T-cell (primary cell): ENCODE results near the gene HSD17B14. TPM values are rescaled to one million over a fixed set of nuclear protein-coding genes. Genes with fewer than 3 reads are reported as not detected.
"Not testable (repeated sequence)": the region's sequence is repeated elsewhere in the genome, so short reads cannot be mapped to it uniquely, and the experiment has no call there.

Experiments used
- ATAC-seq, 4 experiments: fragments of 200-7000 bp in 3 of 4; fragments of 150-1000 bp in 1 of 4; cut with Tn5 transposase; replicated peaks in 1 of 4; 1 replicate in 3 of 4; 2 replicates in 1 of 4; pipeline ENCODE4 v1.10.0; 2021; ENCODE audit warnings: moderate library complexity in 3 of 4, mild to moderate bottlenecking in 2 of 4, moderate number of reproducible peaks in 1 of 4
- CTCF ChIA-PET, 2 donors: fragments of 300-600 bp; sonication (Branson Sonifier 250); formaldehyde crosslinking; loops; one replicate each; lab custom pipeline; 2022; ENCODE audit warnings: antibody characterized with exemption in 2 of 2; lab: Charles Lee
- POLR2A ChIA-PET, 2 donors: fragments of 300-600 bp; sonication (Branson Sonifier 250); formaldehyde crosslinking; loops; one replicate each; lab custom pipeline; 2022; ENCODE audit warnings: antibody characterized with exemption in 2 of 2; lab: Charles Lee
- DNase-seq, 35 experiments: peaks; one replicate each; pipeline versions ENCODE4 v3.0.0 to v3.0.0-alpha.2; 2013 to 2023
- H3K27ac ChIP-seq: one replicate; pipeline ENCODE4 v1.5.1; 2013; ENCODE audit warnings: low read length
- H3K27me3 ChIP-seq, 2 experiments: replicated peaks in 1 of 2; 1 replicate in 1 of 2; 2 replicates in 1 of 2; pipeline versions ENCODE4 v1.6.1 to v1.7.0; 2013; ENCODE audit warnings: low read length in 1 of 2, mixed read lengths in 1 of 2; ENCODE audit not compliant: control insufficient read depth in 2 of 2, insufficient read depth in 2 of 2; ENCODE audit errors: extremely low read depth in 1 of 2
- H3K36me3 ChIP-seq, 2 donors: 1 replicate in 1 of 2; 2 replicates in 1 of 2; pipeline versions ENCODE4 v1.6.1 to v1.7.0; 2013; ENCODE audit warnings: low read length in 1 of 2; ENCODE audit not compliant: control insufficient read depth in 2 of 2, insufficient read depth in 1 of 2; ENCODE audit errors: extremely low read depth in 1 of 2
- H3K4me1 ChIP-seq, 2 experiments: 1 replicate in 1 of 2; 2 replicates in 1 of 2; pipeline versions ENCODE4 v1.6.1 to v1.7.0; 2013; ENCODE audit warnings: low read length in 2 of 2, mixed read lengths in 1 of 2; ENCODE audit not compliant: insufficient read depth in 2 of 2, control insufficient read depth in 1 of 2; ENCODE audit errors: extremely low read depth in 1 of 2
- H3K4me3 ChIP-seq, 2 donors: 1 replicate in 1 of 2; 2 replicates in 1 of 2; pipeline versions ENCODE4 v1.5.1 to v1.7.0; 2013; ENCODE audit warnings: mild to moderate bottlenecking in 2 of 2, low read length in 1 of 2, moderate library complexity in 1 of 2; ENCODE audit not compliant: control insufficient read depth in 1 of 2; ENCODE audit errors: extremely low read depth in 1 of 2
- H3K9me3 ChIP-seq: 2 replicates; pipeline ENCODE4 v1.7.0; 2013
- H3K27ac Mint-ChIP-seq, 2 donors: one replicate each; pipeline ENCODE4 v1.8.0; 2020 to 2021; ENCODE audit warnings: mild to moderate bottlenecking in 2 of 2, mixed read lengths in 2 of 2
- H3K27me3 Mint-ChIP-seq, 2 donors: one replicate each; pipeline ENCODE4 v1.8.0; 2021 to 2022; ENCODE audit warnings: mixed read lengths in 2 of 2
- H3K36me3 Mint-ChIP-seq: one replicate; pipeline ENCODE4 v1.8.0; 2021; ENCODE audit warnings: mixed read lengths
- H3K4me1 Mint-ChIP-seq, 3 donors: one replicate each; pipeline ENCODE4 v1.8.0; 2020 to 2022; ENCODE audit warnings: mixed read lengths in 3 of 3, mild to moderate bottlenecking in 1 of 3
- H3K4me3 Mint-ChIP-seq, 3 donors: one replicate each; pipeline ENCODE4 v1.8.0; 2020 to 2022; ENCODE audit warnings: mild to moderate bottlenecking in 3 of 3, mixed read lengths in 3 of 3, moderate library complexity in 3 of 3
- H3K9me3 Mint-ChIP-seq, 3 donors: one replicate each; pipeline ENCODE4 v1.8.0; 2020 to 2022; ENCODE audit warnings: mixed read lengths in 3 of 3
- WGBS: methylation state at CpG from one replicate; pipeline ENCODE4 v1.1.5; 2013; ENCODE audit warnings: missing lambda C conversion rate; ENCODE audit not compliant: insufficient coverage; 5-methylcytosine and 5-hydroxymethylcytosine counted together
- total RNA-seq, 35 experiments: library from RNA in 6 of 35; stranded (reverse) in 6 of 35; fragments of 120-200 nt in 1 of 35; gene quantifications; one replicate each; pipeline versions ENCODE4 v1.2.1 to v1.2.4 and lab custom pipeline; 2013 to 2026

HSD17B14 gene
- total RNA-seq, 5 donors from 2014 or later (not counting 1 experiment from before 2014, with no cell fraction given): 0.58 to 2.1 (median 1.1) TPM; not detected in 1

DNA sequence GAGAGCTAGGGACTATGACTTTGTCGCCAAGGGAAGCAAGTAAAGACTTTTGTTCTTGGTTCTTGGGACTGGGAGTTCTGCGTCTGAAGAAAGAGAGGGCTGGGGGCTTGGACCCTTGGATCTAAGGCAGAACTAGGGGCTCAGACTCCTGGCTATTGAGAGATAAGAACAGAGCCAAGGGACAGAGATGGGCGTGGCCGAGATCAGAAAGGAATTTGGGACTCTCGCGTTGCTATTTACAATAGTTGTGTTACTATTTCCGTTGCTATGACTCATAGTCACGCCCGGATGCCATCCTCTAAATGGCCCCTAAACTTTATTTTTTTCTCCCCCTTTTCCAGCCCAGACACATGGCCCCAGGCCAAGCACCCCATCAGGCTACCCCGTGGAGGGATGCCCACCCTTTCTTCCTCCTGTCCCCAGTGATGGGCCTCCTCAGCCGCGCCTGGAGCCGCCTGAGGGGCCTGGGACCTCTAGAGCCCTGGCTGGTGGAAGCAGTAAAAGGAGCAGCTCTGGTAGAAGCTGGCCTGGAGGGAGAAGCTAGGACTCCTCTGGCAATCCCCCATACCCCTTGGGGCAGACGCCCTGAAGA is 36.7 kb upstream of the HSD17B14 start:
- Mint-ChIP-seq H3K27ac (peak overlapping the region; percentile 99 to 100), H3K27me3 (peaks cover 0 to 2% of the 10 kb centered on the region in 2 donors), H3K9me3 (no peaks in the 10 kb centered on the region), H3K4me1 (peaks cover 35 to 48% (median 42%) of the 10 kb centered on the region in 3 donors), H3K4me3 (peak overlapping the region; percentile 98 to 100 (median 99)), H3K36me3 (peaks cover 36% of the 10 kb centered on the region)
- peak overlapping the region; percentile 98 for H3K27ac ChIP-seq
- DNase-seq (peak; percentile 43 to 93 (median 70)), ATAC-seq (peak; percentile 47 to 57 (median 54))
- 0% methylated on average over 6 of the region's 14 CpGs for WGBS
- H3K27me3 ChIP-seq: peaks cover 0 to 6% of the 10 kb centered on the region in 2 experiments
- no peaks in the 10 kb centered on the region for H3K9me3 ChIP-seq
- POLR2A ChIA-PET: interaction anchor here (0.5 to 0.6 kb wide), 5 partner anchors 21 to 298 kb away, joined by 3 to 4 read pairs (median 3); partner anchors contain the start of gene NUCB1 (in 1 of the 2)
- CTCF ChIA-PET: no interaction called here
- peaks cover 3 to 28% of the 10 kb centered on the region in 2 donors for H3K36me3 ChIP-seq
- peaks cover 18 to 42% of the 10 kb centered on the region in 2 experiments for H3K4me1 ChIP-seq
- H3K4me3 ChIP-seq: peak overlapping the region; percentile 81 to 99

GRCh38 chr19:48872182-48872883 is 36.0 kb upstream of the HSD17B14 start, which contains the start of gene PPP1R15A:
TSS of gene PPP1R15A (plus strand) at chr19:48872421. CDS start at chr19:48873234, 813 bp downstream.
- H3K4me3 Mint-ChIP-seq: peak within 1 kb of the TSS; percentile 98 to 100 (median 99)
- ATAC-seq (peak; percentile 52 to 59 (median 57)), DNase-seq (peak; percentile 90 to 100 (median 97))
- H3K4me1 Mint-ChIP-seq: peaks cover 34 to 48% (median 40%) of the 10 kb centered on the region in 3 donors
- H3K4me3 ChIP-seq: peak within 1 kb of the TSS; percentile 81 to 99
- peaks cover 0 to 11% of the 10 kb centered on the region in 2 experiments for H3K27me3 ChIP-seq
- H3K27ac Mint-ChIP-seq: peak within 1 kb of the TSS; percentile 99 to 100
- ChIA-PET POLR2A (interaction anchor here (0.5 to 1.2 kb wide), 6 partner anchors 10 to 121 kb away, joined by 3 to 5 read pairs (median 4); partner anchors contain the start of genes GYS1 (in 1 of the 2), NUCB1 (in 1 of the 2) and RUVBL2 (in 1 of the 2)), CTCF (interaction anchor here in 1 of 2 donors (0.5 to 1.0 kb wide), 4 partner anchors 14 to 231 kb away, joined by 3 to 5 read pairs (median 4); no protein-coding TSS in a partner anchor)
- H3K27ac ChIP-seq: peak within 1 kb of the TSS; percentile 98
- no peaks in the 10 kb centered on the region for H3K9me3 Mint-ChIP-seq
- H3K36me3 Mint-ChIP-seq: peaks cover 33% of the 10 kb centered on the region
- H3K27me3 Mint-ChIP-seq: peaks cover 0 to 2% of the 10 kb centered on the region in 2 donors
- H3K36me3 ChIP-seq: peaks cover 3 to 26% of the 10 kb centered on the region in 2 donors
- WGBS: under 1% methylated on average over 50 of the region's 53 CpGs
- H3K9me3 ChIP-seq: no peaks in the 10 kb centered on the region
- H3K4me1 ChIP-seq: peaks cover 18 to 42% of the 10 kb centered on the region in 2 experiments

DNA sequence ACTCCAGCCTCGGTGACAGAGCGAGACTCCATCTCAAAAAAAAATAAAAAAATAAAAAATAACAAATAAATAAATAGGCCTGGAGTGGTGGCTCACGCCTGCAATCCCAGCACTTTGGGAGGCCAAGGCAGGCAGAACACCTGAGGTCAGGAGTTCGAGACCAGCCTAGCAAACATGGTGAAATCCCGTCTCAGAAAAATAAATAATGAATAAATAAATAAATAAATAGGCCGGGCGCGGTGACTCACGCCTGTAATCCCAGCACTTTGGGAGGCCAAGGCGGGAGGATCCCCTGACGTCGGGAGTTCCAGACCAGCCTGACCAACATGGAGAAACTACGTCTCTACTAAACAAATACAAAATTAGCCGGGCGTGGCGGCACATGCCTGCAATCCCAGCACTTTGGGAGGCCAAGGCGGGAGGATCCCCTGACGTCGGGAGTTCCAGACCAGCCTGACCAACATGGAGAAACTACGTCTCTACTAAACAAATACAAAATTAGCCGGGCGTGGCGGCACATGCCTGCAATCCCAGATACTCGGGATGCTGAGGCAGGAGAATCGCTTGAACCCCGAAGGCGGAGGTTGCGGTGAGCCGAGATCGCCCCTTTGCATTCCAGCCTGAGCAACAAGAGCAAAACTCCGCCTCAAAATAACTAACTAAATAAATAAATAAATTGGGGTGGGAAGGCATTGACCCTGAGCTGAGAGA is 35.3 kb upstream of the HSD17B14 start:
- not testable (repeated sequence) for DNase-seq, ATAC-seq, H3K9me3 Mint-ChIP-seq, H3K27me3 Mint-ChIP-seq, H3K9me3 ChIP-seq, H3K27ac ChIP-seq
- Mint-ChIP-seq H3K4me1 (peaks cover 34 to 48% (median 40%) of the 10 kb centered on the region in 3 donors), H3K4me3 (peak overlapping the region; percentile 98 to 100 (median 99)), H3K36me3 (peaks cover 33% of the 10 kb centered on the region), H3K27ac (peak overlapping the region; percentile 99 to 100)
- ChIA-PET CTCF (interaction anchor here in 1 of 2 donors (0.5 to 1.0 kb wide), 6 partner anchors 14 to 605 kb away, joined by 3 to 5 read pairs (median 4); no protein-coding TSS in a partner anchor), POLR2A (interaction anchor here in 1 of 2 donors (0.6 to 1.2 kb wide), 3 partner anchors 9 to 122 kb away, joined by 3 to 5 read pairs (median 5); partner anchors contain the start of genes GYS1 and RUVBL2)
- H3K36me3 ChIP-seq: peaks cover 3 to 25% of the 10 kb centered on the region in 2 donors
- H3K27me3 ChIP-seq: peaks cover 0 to 14% of the 10 kb centered on the region in 2 experiments
- no CpG with 5 or more reads among the region's 31 CpGs for WGBS
- H3K4me1 ChIP-seq: peaks cover 18 to 42% of the 10 kb centered on the region in 2 experiments
- peak overlapping the region; percentile 15 to 81 for H3K4me3 ChIP-seq

- POLR2A ChIA-PET: no interaction called here
- WGBS: 90% methylated on average over 6 of the region's 9 CpGs
- Mint-ChIP-seq H3K9me3 (no peaks in the 10 kb centered on the region), H3K27me3 (peaks cover 0 to 2% of the 10 kb centered on the region in 2 donors), H3K4me3 (no peak overlapping the region), H3K27ac (no peak overlapping the region), H3K4me1 (peaks cover 23 to 32% (median 25%) of the 10 kb centered on the region in 3 donors), H3K36me3 (peaks cover 21% of the 10 kb centered on the region)
- CTCF ChIA-PET: no interaction called here
- Histone ChIP-seq H3K4me3 (no peak overlapping the region), H3K4me1 (peaks cover 14 to 27% of the 10 kb centered on the region in 2 experiments), H3K27me3 (peaks cover 0 to 21% of the 10 kb centered on the region in 2 experiments), H3K36me3 (peaks cover 3 to 11% of the 10 kb centered on the region in 2 donors), H3K9me3 (no peaks in the 10 kb centered on the region), H3K27ac (no peak overlapping the region)
- DNase-seq (no peak), ATAC-seq (no peak)
These were observed 33.8 kb upstream of the HSD17B14 start for GRCh38 chr19:48870048-48870447.

GRCh38 chr19:48868114-48868886 is 32.0 kb upstream of the HSD17B14 start, which contains the start of gene PLEKHA4:
TSS of gene PLEKHA4 (minus strand) at chr19:48868617. CDS start at chr19:48867620, 997 bp downstream.
- Histone ChIP-seq H3K36me3 (peaks cover 0 to under 1% of the 10 kb centered on the region in 2 donors), H3K27ac (no peak within 1 kb of the TSS), H3K4me3 (no peak within 1 kb of the TSS), H3K9me3 (no peaks in the 10 kb centered on the region), H3K4me1 (peaks cover 3 to 10% of the 10 kb centered on the region in 2 experiments), H3K27me3 (peaks cover 0 to 21% of the 10 kb centered on the region in 2 experiments)
- H3K4me3 Mint-ChIP-seq: no peak within 1 kb of the TSS
- CTCF ChIA-PET: no interaction called here
- peaks cover 0 to 2% of the 10 kb centered on the region in 2 donors for H3K27me3 Mint-ChIP-seq
- peaks cover 6% of the 10 kb centered on the region for H3K36me3 Mint-ChIP-seq
- 69% methylated on average over 8 of the region's 11 CpGs for WGBS
- peaks cover 8 to 15% (median 10%) of the 10 kb centered on the region in 3 donors for H3K4me1 Mint-ChIP-seq
- H3K9me3 Mint-ChIP-seq: no peaks in the 10 kb centered on the region
- POLR2A ChIA-PET: no interaction called here
- H3K27ac Mint-ChIP-seq: no peak within 1 kb of the TSS
- DNase-seq (no peak), ATAC-seq (no peak)
